Breast epithelium (tissue), 3 donors: ENCODE measurements around the gene PLEKHG4B.

Experiments used
- POLR2AphosphoS5 ChIP-seq, 3 donors: sonication (generic); formaldehyde crosslinking; IDR thresholded peaks; one replicate each; pipeline ENCODE4 v1.6.1; 2017; ENCODE audit warnings: antibody characterized with exemption in 3 of 3
- TF ChIP-seq, protein P1 (sequence below), 3 donors: fragments of 450-650 bp; IDR thresholded peaks; one replicate each; pipeline ENCODE4 v1.5.1; 2016 to 2017; ENCODE audit warnings: antibody characterized with exemption in 3 of 3, mild to moderate bottlenecking in 3 of 3, moderate library complexity in 3 of 3

DNA sequence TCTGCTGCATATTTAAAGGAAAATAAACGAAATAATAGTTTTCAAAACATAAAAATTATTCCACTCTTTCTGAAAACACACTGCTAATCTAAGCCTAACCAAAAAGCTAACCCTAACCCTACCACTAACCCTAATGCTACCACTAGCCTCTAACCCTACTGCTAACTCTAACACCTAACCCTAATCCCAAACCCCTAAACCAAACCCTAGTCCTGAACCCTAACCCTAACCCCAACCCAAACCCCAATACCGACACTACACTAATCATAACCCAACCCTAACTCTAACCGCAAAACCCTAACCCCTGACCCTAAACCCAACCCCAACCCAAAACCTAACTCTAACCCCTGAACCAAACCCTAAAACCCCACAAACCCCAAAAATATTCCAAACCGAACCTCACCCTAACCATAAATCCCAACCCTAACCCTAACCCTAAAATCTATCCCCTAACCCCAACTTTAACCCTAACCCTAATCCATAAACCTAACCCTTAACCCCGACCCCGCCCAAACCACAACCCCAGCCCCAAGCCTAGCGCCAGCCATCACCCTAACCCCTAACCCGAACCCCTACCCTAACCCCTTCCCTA, 41.9 kb upstream of the PLEKHG4B start:
- TF ChIP-seq, protein P1, sequence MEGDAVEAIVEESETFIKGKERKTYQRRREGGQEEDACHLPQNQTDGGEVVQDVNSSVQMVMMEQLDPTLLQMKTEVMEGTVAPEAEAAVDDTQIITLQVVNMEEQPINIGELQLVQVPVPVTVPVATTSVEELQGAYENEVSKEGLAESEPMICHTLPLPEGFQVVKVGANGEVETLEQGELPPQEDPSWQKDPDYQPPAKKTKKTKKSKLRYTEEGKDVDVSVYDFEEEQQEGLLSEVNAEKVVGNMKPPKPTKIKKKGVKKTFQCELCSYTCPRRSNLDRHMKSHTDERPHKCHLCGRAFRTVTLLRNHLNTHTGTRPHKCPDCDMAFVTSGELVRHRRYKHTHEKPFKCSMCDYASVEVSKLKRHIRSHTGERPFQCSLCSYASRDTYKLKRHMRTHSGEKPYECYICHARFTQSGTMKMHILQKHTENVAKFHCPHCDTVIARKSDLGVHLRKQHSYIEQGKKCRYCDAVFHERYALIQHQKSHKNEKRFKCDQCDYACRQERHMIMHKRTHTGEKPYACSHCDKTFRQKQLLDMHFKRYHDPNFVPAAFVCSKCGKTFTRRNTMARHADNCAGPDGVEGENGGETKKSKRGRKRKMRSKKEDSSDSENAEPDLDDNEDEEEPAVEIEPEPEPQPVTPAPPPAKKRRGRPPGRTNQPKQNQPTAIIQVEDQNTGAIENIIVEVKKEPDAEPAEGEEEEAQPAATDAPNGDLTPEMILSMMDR (IDR thresholded peaks at IDR 0.05): no peak
- no peak for TF ChIP-seq POLR2AphosphoS5 (IDR thresholded peaks at IDR 0.05)
